ENCODE data around the gene RO60. TPM values are rescaled to one million over a fixed set of nuclear protein-coding genes. Genes with fewer than 3 reads are reported as not detected.
A peak's percentile ranks its signal among the peaks of the same experiment; 100 is the strongest.

RO60 gene
- total and polyA plus RNA-seq, 2 of the 13 experiments (the other 11 are each of a cell fraction or from before 2014, with no cell fraction given): 20.3 to 53.7 TPM

DNA sequence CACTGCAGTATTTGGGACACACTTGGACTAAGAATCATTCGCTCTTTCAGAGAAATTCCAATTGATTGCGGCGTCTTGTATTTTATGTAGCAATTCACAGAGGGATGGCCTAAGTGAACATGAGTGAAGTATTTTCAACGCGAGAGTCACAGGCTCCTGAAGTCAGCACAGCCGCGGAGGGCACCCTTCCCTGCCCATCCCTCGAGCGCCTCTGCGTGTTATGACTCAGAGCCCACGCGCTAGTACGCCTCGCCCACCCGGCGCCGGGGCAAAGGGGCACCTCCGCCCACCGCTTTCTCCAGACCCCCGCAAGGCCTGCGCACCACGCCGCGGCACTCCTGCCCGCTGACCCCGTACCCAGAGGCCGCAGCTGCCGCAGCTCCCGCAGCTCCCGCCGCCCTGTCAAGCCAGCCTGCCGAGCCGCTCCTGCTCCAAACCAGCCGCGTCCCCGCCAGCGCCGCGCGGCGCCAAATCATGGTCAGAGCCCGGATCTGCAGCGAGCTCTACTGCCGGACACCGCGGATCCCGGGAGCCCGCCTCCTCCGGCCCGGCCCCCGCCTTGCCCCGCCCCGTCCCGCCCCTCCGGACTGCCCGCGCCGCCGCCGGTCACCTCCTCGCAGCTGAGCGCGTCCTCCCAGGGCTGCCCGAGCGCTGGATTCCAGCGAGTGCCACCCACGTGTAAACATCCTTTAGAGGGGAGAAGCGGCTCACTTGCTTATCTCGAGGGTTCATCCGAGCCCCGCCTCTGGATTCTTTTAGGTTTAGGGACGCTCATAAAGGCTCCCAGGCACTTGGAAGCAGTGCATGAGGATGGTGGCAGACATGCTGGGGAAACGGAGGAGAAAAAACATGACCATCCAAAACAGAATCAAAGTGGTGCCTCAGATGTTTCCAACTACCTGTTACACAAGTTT is 45.8 kb downstream of the RO60 start, which contains the start of gene GLRX2 (continued):
- TF ChIP-seq TCF12 (IDR thresholded peaks at IDR 0.05) (no peak), TCF12 (CRISPR knock-in tag; IDR thresholded peaks at IDR 0.05) (0 out of 2 replicates have a peak, but pooled peaks have one; percentile 65), TAF15 (IDR thresholded peaks at IDR 0.05; ENCODE audit: low read depth, low read length, poor library complexity, severe bottlenecking) (no peak), ZNF891 (CRISPR knock-in tag; IDR thresholded peaks at IDR 0.05) (peak; percentile 71; the same call in 1 of the 2 replicates), XRCC5 (optimal IDR thresholded peaks at IDR 0.05; ENCODE audit: low read length) (no peak), ZSCAN20 (CRISPR knock-in tag; IDR thresholded peaks at IDR 0.05; ENCODE audit: borderline replicate concordance) (no peak), GATAD2A (CRISPR knock-in tag; IDR thresholded peaks at IDR 0.05) (peak; percentile 35), MAF1 (CRISPR knock-in tag; IDR thresholded peaks at IDR 0.05; ENCODE audit: borderline replicate concordance) (peak; percentile 44; the same call in 1 of the 2 replicates), FOXP1 (IDR thresholded peaks at IDR 0.05) (no peak), FOXP1 (CRISPR knock-in tag; IDR thresholded peaks at IDR 0.05) (peak; percentile 20), ZBTB21 (CRISPR knock-in tag; IDR thresholded peaks at IDR 0.05) (no peak), TEAD3 (CRISPR knock-in tag; optimal IDR thresholded peaks at IDR 0.05; ENCODE audit: borderline replicate concordance) (peak; percentile 72), ZMYM4 (CRISPR knock-in tag; IDR thresholded peaks at IDR 0.05) (peak; percentile 23; the same call in 1 of the 2 replicates), AGO1 (IDR thresholded peaks at IDR 0.05; ENCODE audit: low read depth, low read length, poor library complexity, severe bottlenecking) (no peak), RCOR2 (CRISPR knock-in tag; IDR thresholded peaks at IDR 0.05) (no peak), RXRB (CRISPR knock-in tag; IDR thresholded peaks at IDR 0.05; ENCODE audit: borderline replicate concordance) (peak; percentile 62; the same call in 1 of the 2 replicates), ZNF562 (CRISPR knock-in tag; IDR thresholded peaks at IDR 0.05; ENCODE audit: borderline replicate concordance) (no peak), MEF2D (CRISPR knock-in tag; IDR thresholded peaks at IDR 0.05) (no peak)
- TF ChIP-seq, protein P1, sequence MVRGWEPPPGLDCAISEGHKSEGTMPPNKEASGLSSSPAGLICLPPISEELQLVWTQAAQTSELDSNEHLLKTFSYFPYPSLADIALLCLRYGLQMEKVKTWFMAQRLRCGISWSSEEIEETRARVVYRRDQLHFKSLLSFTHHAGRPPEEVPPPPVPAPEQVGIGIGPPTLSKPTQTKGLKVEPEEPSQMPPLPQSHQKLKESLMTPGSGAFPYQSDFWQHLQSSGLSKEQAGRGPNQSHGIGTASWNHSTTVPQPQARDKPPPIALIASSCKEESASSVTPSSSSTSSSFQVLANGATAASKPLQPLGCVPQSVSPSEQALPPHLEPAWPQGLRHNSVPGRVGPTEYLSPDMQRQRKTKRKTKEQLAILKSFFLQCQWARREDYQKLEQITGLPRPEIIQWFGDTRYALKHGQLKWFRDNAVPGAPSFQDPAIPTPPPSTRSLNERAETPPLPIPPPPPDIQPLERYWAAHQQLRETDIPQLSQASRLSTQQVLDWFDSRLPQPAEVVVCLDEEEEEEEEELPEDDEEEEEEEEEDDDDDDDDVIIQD (CRISPR knock-in tag; IDR thresholded peaks at IDR 0.05; ENCODE audit: low read depth): no peak
- TF ChIP-seq, protein P2, sequence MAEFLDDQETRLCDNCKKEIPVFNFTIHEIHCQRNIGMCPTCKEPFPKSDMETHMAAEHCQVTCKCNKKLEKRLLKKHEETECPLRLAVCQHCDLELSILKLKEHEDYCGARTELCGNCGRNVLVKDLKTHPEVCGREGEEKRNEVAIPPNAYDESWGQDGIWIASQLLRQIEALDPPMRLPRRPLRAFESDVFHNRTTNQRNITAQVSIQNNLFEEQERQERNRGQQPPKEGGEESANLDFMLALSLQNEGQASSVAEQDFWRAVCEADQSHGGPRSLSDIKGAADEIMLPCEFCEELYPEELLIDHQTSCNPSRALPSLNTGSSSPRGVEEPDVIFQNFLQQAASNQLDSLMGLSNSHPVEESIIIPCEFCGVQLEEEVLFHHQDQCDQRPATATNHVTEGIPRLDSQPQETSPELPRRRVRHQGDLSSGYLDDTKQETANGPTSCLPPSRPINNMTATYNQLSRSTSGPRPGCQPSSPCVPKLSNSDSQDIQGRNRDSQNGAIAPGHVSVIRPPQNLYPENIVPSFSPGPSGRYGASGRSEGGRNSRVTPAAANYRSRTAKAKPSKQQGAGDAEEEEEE (CRISPR knock-in tag; IDR thresholded peaks at IDR 0.05; ENCODE audit: borderline replicate concordance): no peak
- TF ChIP-seq, protein P3, sequence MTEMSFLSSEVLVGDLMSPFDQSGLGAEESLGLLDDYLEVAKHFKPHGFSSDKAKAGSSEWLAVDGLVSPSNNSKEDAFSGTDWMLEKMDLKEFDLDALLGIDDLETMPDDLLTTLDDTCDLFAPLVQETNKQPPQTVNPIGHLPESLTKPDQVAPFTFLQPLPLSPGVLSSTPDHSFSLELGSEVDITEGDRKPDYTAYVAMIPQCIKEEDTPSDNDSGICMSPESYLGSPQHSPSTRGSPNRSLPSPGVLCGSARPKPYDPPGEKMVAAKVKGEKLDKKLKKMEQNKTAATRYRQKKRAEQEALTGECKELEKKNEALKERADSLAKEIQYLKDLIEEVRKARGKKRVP (CRISPR knock-in tag; IDR thresholded peaks at IDR 0.05): peak in 1 of 2 experiments; percentile 14; a peak in 1 of 4 replicates
- TF ChIP-seq, protein P4, sequence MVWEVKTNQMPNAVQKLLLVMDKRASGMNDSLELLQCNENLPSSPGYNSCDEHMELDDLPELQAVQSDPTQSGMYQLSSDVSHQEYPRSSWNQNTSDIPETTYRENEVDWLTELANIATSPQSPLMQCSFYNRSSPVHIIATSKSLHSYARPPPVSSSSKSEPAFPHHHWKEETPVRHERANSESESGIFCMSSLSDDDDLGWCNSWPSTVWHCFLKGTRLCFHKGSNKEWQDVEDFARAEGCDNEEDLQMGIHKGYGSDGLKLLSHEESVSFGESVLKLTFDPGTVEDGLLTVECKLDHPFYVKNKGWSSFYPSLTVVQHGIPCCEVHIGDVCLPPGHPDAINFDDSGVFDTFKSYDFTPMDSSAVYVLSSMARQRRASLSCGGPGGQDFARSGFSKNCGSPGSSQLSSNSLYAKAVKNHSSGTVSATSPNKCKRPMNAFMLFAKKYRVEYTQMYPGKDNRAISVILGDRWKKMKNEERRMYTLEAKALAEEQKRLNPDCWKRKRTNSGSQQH (CRISPR knock-in tag; IDR thresholded peaks at IDR 0.05; ENCODE audit: low read depth): no peak
- TF ChIP-seq, protein P5, sequence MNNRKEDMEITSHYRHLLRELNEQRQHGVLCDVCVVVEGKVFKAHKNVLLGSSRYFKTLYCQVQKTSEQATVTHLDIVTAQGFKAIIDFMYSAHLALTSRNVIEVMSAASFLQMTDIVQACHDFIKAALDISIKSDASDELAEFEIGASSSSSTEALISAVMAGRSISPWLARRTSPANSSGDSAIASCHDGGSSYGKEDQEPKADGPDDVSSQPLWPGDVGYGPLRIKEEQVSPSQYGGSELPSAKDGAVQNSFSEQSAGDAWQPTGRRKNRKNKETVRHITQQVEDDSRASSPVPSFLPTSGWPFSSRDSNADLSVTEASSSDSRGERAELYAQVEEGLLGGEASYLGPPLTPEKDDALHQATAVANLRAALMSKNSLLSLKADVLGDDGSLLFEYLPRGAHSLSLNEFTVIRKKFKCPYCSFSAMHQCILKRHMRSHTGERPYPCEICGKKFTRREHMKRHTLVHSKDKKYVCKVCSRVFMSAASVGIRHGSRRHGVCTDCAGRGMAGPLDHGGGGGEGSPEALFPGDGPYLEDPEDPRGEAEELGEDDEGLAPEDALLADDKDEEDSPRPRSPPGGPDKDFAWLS (CRISPR knock-in tag; IDR thresholded peaks at IDR 0.05; ENCODE audit: borderline replicate concordance): no peak

Measured in HepG2 (cell line).